NCI-H226 (cell line): ENCODE results near the gene NR4A3.

Source experiments
- DNase-seq: peaks from one replicate; pipeline ENCODE4 v3.0.0-alpha.2; 2015

NR4A3 gene

DNA sequence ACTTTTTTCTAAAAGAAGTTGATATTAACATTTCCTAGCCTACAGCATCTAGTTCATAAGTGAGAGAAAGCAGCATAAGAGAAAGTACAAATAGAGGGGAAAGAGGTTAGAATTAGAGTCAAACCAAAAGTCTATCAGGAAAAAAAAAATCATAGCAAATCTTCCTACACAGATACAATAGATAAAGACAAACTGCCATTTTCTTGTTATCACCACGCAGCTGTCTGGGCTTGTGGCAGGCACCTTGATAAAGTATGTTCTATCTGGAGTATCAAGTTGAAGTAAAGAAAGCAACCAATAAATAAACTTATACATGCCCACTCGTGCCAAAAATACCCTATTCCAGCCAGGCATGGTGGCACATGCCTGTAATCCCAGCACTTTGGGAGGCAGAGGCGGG, 5.3 kb upstream of the NR4A3 start:
- no peak for DNase-seq

- no peak for DNase-seq
Observed at GRCh38 chr9:99818500-99818899, 3.2 kb upstream of the NR4A3 start.

DNA sequence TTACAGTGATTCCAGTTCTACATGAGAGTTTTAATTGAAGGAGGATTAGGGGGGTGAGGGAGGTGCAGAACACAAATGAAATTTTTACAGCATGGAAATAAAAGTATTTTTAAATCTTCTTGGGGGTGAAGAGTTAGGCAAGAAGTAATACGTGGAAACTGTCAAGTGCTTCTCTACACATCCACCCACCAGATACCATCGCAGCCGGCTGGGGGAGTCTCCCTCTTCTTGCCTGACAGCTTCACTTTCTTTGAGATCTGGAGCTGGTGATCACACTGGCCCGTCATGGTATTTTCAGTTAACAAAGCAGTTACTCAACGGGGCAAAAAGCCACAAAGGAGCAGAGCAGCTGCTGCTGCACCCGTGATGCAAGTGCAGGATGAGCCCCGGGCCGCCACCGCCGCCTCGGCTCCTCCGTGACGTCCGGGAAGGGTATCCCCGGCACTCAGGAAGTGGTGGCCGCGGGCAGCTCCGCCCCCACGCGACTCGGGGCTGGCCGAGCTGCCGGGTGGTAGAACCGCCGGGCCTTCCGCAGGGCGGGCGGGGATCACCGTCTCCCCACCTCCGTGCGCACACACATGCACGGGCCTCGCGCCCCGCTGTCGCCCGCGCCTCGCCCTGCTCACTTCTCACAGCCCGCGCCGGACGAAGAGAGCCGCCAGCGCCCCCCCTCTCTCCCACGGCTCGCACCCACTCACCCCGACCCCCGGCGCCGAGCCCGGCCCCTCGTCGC, 2.4 kb upstream of the NR4A3 start:
- peak; percentile 72 for DNase-seq

GRCh38 chr9:99819856-99820684, 1.6 kb upstream of the NR4A3 start:
- DNase-seq: peak; percentile 93

GRCh38 chr9:99820685-99821395, 845 bp upstream of the NR4A3 start:
- DNase-seq: no peak

GRCh38 chr9:99822109-99822805, 572 bp downstream of the NR4A3 start:
- no peak for DNase-seq

- peak; percentile 24 for DNase-seq
Observed at GRCh38 chr9:99822806-99823591, 1.3 kb downstream of the NR4A3 start.

GRCh38 chr9:99823681-99824377, 2.1 kb downstream of the NR4A3 start:
- no peak for DNase-seq

DNA sequence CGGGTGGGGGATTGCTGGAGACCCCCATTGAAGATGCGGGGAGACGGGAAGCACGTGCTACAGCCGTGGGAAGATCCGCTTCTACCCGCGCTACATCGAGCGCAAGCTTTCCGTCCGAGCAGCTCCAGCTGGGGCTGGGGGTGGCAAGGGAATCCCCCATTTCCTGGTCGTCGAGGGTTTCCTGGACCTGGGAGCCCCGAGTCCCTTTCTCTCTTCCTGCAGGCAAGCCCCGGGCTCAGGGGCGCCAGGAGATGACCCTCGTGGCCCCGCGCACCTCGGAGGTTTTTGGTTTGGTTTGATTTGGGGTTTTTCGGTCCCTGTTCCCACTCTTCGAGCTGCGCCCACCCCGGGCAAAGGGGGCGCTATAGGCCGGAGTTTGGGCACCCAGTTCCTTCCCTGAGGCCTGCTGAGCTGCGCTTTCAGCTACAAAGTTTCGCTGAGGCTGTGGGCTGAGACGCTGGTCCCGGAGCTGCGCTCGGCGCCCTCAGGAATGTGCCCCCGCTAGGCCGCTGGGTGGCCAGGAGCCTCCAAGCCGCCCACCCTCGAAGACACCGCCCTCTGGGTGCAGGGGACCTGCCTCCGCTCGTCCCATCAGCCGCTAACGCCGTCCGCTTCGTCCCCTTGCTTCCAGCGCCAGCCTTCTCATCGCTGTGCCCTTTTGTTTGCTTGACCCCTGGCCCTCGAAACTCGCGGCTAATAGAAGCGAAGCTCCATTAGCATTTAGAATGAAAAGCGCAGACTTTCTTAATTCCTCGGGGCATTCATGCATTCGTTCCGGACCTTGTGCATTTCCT, 2.9 kb downstream of the NR4A3 start:
- no peak for DNase-seq

DNA sequence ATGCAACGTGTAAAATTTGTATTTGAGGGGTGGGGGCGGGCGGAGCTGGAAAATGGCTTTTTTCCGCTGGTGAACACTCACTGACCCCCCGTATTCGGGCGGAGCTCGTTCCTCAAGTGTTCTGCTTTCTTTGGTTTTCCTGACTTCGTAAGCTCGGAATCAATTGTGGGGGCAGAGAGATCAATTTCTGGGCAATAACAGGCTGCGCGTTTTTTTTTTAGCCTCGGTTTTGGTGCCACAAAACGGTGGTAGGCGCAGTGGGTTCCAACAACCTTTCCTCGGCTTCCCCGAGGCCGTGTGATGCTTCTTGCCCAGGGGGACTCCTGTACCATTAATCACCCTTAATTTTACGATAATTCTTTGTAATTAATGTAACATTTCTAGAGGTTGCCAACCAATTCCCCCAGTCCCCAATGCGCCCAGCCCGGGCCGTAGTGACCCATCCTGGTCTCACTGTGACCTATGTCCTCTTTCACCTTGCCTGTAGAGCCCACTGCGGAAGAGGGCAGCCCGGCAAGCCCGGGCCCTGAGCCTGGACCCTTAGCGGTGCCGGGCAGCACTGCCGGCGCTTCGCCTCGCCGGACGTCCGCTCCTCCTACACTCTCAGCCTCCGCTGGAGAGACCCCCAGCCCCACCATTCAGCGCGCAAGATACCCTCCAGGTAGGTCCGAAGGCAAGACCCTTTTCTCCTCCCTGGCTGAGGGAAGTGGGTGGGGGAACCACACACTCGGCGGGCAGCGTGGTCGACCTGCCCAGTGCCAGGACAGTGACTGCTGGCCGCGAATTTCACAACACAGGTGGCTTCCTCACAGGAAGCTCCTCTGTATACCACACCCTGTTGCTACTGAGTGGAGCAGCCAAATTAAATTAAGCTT, 3.7 kb downstream of the NR4A3 start:
- DNase-seq: no peak

- peak; percentile 22 for DNase-seq
Observed at GRCh38 chr9:99826579-99826978, 4.9 kb downstream of the NR4A3 start.

- no peak for DNase-seq
Observed at GRCh38 chr9:99827244-99827643, 5.6 kb downstream of the NR4A3 start.

GRCh38 chr9:99828054-99828416, 6.3 kb downstream of the NR4A3 start:
- no peak for DNase-seq

- no peak for DNase-seq
Observed at GRCh38 chr9:99828417-99829176, 6.9 kb downstream of the NR4A3 start.

DNA sequence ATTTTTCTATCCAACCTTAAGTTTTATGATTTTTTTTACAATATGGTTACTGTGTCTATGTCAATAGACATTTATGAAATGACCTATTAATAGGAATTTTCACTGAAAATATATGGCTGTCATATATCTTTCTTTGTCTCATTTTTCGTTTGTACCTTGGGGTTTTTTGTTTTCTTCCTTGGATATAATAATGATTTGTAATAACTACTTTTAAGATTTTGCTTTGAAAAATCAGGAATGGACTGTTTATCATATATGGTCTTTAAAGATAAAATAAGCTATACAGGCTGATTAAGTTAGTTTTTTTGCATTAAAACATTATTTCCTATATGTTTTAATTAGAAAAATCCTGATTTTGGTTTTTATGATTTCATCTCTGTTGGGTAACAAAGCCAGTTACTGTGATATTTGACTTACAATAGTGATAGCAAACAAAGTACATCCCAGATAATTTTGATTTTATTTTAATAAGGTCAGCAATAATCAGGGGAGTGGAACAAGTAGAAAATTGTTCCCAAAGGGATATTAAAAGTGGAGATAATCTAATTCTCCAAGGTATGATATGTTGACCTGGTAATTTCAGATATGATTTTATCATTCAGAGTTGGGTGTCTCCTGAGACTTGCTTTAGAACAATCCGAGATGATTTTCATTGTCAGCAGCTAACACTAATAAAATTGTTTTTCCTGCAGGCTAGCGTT, 10.3 kb downstream of the NR4A3 start:
- no peak for DNase-seq

GRCh38 chr9:99832558-99832864, 10.8 kb downstream of the NR4A3 start:
- DNase-seq: no peak

DNA sequence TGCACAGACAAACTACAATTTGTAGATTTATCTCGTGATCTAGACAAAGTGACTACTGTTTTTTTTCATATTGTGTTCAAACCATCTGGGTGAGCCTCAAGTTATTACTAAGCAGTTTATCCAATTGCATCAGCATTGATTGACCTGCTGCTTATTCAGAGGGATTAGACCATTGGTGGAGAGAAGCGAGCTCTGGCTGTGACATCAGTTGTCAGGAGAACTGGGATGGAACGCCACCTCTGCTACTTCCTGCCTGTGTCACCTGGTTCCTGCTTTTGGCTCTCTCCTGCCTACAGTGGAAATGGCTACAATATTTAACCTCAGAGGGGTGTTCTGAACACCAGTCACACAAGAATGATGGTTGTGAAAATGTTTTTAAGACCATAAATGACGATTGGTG, 12.1 kb downstream of the NR4A3 start:
- no peak for DNase-seq

DNA sequence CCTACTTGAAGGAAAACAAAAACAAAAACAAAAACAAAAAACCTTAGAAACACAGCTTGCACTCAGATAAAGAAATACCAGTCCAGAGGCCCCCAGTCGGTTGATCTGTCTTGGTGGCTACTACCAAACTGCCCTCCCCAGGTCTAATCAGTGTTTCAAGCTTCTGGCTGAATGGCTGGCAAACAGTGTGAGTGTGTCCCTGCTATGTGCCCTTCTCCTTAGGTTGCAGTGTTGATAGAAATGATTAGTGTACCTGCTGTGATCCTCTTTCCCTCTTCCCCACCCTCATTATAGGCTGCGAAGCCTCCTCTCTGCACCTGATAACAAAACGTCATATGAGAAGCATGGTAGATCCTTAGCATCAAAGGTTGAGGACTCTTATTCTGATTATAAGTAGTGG, 12.8 kb downstream of the NR4A3 start:
- no peak for DNase-seq

DNA sequence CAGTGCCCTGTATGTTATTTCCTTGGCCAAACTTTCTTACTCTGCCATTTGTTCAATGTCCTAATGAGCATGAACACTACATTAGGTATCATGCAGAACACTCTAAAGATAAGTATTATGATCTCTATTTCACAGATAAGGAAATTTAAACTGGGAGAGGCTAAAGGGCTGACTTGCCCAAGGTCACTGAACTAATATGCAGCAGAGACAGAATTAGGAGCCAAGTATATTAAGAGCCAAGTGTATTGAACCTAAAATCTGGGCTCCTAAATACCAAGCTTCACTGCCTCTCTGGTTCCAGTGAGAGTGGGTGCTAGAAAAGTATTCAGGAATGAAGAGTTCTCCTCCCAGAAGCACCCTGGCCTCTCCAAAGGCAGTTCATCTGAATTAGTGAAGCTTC, 13.5 kb downstream of the NR4A3 start:
- no peak for DNase-seq
